HEK293 (cell line): ENCODE measurements around the gene MYH14.

Source experiments
- CTCF ChIA-PET: fragments of 350-600 bp; formaldehyde crosslinking; extraction: SDS; loops from one replicate; lab custom pipeline; 2021; ENCODE audit warnings: antibody characterized with exemption; lab: Yijun Ruan, JAX
- POLR2A ChIA-PET: fragments of 300-600 bp; formaldehyde crosslinking; extraction: SDS; loops from one replicate; lab custom pipeline; 2020; ENCODE audit warnings: antibody characterized with exemption, inconsistent platforms; lab: Yijun Ruan, JAX
- H3K27ac ChIP-seq: fragments of 200-500 bp; sonication (Bioruptor generic); 2 replicates; pipeline ENCODE4 v1.5.1; 2014; ENCODE audit warnings: low read depth, low read length, control low read depth, inconsistent platforms; ENCODE audit errors: extremely low read depth
- H3K36me3 ChIP-seq, 2 experiments: fragments of 200-500 bp in 1 of 2; sonication (Bioruptor generic) in 1 of 2; 1 replicate in 1 of 2; 2 replicates in 1 of 2; pipeline ENCODE4 v1.5.1; 2014 to 2017; ENCODE audit warnings: inconsistent platforms in 2 of 2, low read length in 2 of 2; ENCODE audit not compliant: control insufficient read depth in 2 of 2, insufficient read depth in 1 of 2
- H3K4me1 ChIP-seq: fragments of 200-500 bp; sonication (Bioruptor generic); 2 replicates; pipeline ENCODE4 v1.5.1; 2014; ENCODE audit warnings: mild to moderate bottlenecking, low read length, inconsistent platforms; ENCODE audit not compliant: control insufficient read depth, insufficient read depth
- H3K4me3 ChIP-seq: 2 replicates; pipeline ENCODE4 v1.5.1; 2011; ENCODE audit warnings: low read depth, mild to moderate bottlenecking, control low read depth, low read length, moderate library complexity
- H3K9me3 ChIP-seq: fragments of 200-500 bp; sonication (Bioruptor generic); 2 replicates; pipeline ENCODE4 v1.5.1; 2014; ENCODE audit warnings: low read depth, low read length, inconsistent platforms; ENCODE audit not compliant: control insufficient read depth, insufficient read depth
- FEZF1 ChIP-seq: fragments of 450-650 bp; formaldehyde crosslinking; IDR thresholded peaks from 2 replicates; pipeline ENCODE4 v1.5.1; 2016; ENCODE audit warnings: missing biosample characterization, missing genetic modification characterization
- ZNF248 ChIP-seq: fragments of 450-650 bp; formaldehyde crosslinking; IDR thresholded peaks from 2 replicates; pipeline ENCODE4 v1.5.1; 2017; ENCODE audit warnings: missing biosample characterization, missing genetic modification characterization
- ZNF266 ChIP-seq: fragments of 450-650 bp; formaldehyde crosslinking; IDR thresholded peaks from 2 replicates; pipeline ENCODE4 v1.5.1; 2016; ENCODE audit warnings: missing biosample characterization, missing genetic modification characterization, low read depth
- ZNF302 ChIP-seq: fragments of 450-650 bp; formaldehyde crosslinking; IDR thresholded peaks from 2 replicates; pipeline ENCODE4 v1.5.1; 2016; ENCODE audit warnings: missing biosample characterization, missing genetic modification characterization, low read depth
- ZNF37A ChIP-seq: fragments of 450-650 bp; IDR thresholded peaks from 2 replicates; pipeline ENCODE4 v1.5.1; 2018; ENCODE audit warnings: missing biosample characterization, missing genetic modification characterization
- ZNF529 ChIP-seq: fragments of 450-650 bp; formaldehyde crosslinking; IDR thresholded peaks from 2 replicates; pipeline ENCODE4 v1.5.1; 2017; ENCODE audit warnings: missing genetic modification characterization, missing biosample characterization; ENCODE audit not compliant: insufficient replicate concordance
- ZNF555 ChIP-seq: fragments of 450-650 bp; formaldehyde crosslinking; conservative IDR thresholded peaks from 2 replicates; pipeline ENCODE4 v1.5.1; 2017; ENCODE audit warnings: missing biosample characterization, mild to moderate bottlenecking, missing genetic modification characterization, inconsistent platforms
- ZNF561 ChIP-seq: fragments of 450-650 bp; IDR thresholded peaks from 2 replicates; pipeline ENCODE4 v1.5.1; 2018; ENCODE audit warnings: missing biosample characterization, missing genetic modification characterization, borderline replicate concordance
- ZNF596 ChIP-seq: fragments of 450-650 bp; IDR thresholded peaks from 2 replicates; pipeline ENCODE4 v1.5.0; 2018; ENCODE audit warnings: missing biosample characterization, mild to moderate bottlenecking, missing genetic modification characterization, moderate library complexity
- ZNF600 ChIP-seq: fragments of 450-650 bp; formaldehyde crosslinking; IDR thresholded peaks from 2 replicates; pipeline ENCODE4 v1.5.1; 2016; ENCODE audit warnings: missing biosample characterization, missing genetic modification characterization
- ZNF621 ChIP-seq: fragments of 450-650 bp; formaldehyde crosslinking; IDR thresholded peaks from 2 replicates; pipeline ENCODE4 v1.5.1; 2017; ENCODE audit warnings: missing biosample characterization, missing genetic modification characterization
- ZNF623 ChIP-seq: fragments of 450-650 bp; formaldehyde crosslinking; IDR thresholded peaks from 2 replicates; pipeline ENCODE4 v1.5.1; 2016; ENCODE audit warnings: missing biosample characterization, missing genetic modification characterization
- ZNF660 ChIP-seq: fragments of 450-650 bp; IDR thresholded peaks from 2 replicates; pipeline ENCODE4 v1.5.1; 2018; ENCODE audit warnings: missing biosample characterization, mild to moderate bottlenecking, missing genetic modification characterization
- ZNF777 ChIP-seq: fragments of 450-650 bp; formaldehyde crosslinking; IDR thresholded peaks from 2 replicates; pipeline ENCODE4 v1.5.1; 2017; ENCODE audit warnings: missing biosample characterization, missing genetic modification characterization, borderline replicate concordance
- ZNF791 ChIP-seq: fragments of 450-650 bp; formaldehyde crosslinking; IDR thresholded peaks from 2 replicates; pipeline ENCODE4 v1.5.1; 2016; ENCODE audit warnings: missing biosample characterization, missing genetic modification characterization
- TF ChIP-seq, protein P1 (sequence below): fragments of 450-650 bp; formaldehyde crosslinking; IDR thresholded peaks from 2 replicates; pipeline ENCODE4; 2016; ENCODE audit warnings: missing biosample characterization, missing genetic modification characterization
- TF ChIP-seq, protein P2 (sequence below): fragments of 450-650 bp; formaldehyde crosslinking; IDR thresholded peaks from 2 replicates; pipeline ENCODE4 v1.5.1; 2016; ENCODE audit warnings: missing biosample characterization, missing genetic modification characterization
- TF ChIP-seq, protein P3 (sequence below): fragments of 450-650 bp; formaldehyde crosslinking; IDR thresholded peaks from 2 replicates; pipeline ENCODE4 v1.5.1; 2017; ENCODE audit warnings: missing biosample characterization, missing genetic modification characterization
- TF ChIP-seq, protein P4 (sequence below): fragments of 450-650 bp; formaldehyde crosslinking; IDR thresholded peaks from 2 replicates; pipeline ENCODE4 v1.5.1; 2016; ENCODE audit warnings: missing biosample characterization, missing genetic modification characterization

MYH14 gene

DNA sequence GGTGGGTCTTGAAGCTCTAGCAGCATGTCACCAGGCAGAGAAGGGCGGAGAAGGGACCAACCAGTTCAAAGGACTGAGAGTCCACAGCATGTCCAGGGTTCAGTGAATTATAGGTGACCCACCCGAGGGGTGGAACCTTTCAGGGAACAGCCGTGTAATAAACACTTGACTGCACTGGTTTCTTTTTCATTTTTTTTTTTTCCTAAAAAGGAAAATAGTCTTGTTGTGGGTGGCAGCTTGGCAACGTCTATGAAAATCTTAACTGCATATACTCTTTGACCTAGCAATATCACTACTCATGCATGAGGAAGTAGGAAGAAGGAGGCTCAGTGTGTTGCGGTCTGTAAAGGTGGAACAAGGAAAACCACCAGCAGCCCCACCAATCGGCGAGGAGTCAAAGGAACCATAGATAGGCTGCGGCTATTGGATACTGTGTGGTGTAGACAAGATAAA lies 13.0 kb upstream of the MYH14 start:
- Histone ChIP-seq H3K9me3 (no peaks in the 10 kb centered on the region), H3K27ac (no peak overlapping the region), H3K36me3 (no peaks in the 10 kb centered on the region), H3K4me1 (peaks cover 4% of the 10 kb centered on the region; the same call in 1 of the 2 replicates), H3K4me3 (no peak overlapping the region)
- ChIA-PET POLR2A (interaction anchor here (0.6 kb wide), 1 partner anchor 121 kb away, joined by 3 read pairs; no protein-coding TSS in a partner anchor), CTCF (interaction anchor here (0.5 to 1.2 kb wide), 4 partner anchors 9 to 153 kb away, joined by 3 to 4 read pairs (median 3); no protein-coding TSS in a partner anchor)
- no peak for TF ChIP-seq ZNF621 (tag by site-specific recombination)
- TF ChIP-seq ZNF596 (tag by site-specific recombination), result no peak
- no peak for TF ChIP-seq ZNF37A
- TF ChIP-seq ZNF660 (tag by site-specific recombination), result no peak
- TF ChIP-seq ZNF777 (tag by site-specific recombination), result no peak
- no peak for TF ChIP-seq ZNF561
- TF ChIP-seq, protein P1, sequence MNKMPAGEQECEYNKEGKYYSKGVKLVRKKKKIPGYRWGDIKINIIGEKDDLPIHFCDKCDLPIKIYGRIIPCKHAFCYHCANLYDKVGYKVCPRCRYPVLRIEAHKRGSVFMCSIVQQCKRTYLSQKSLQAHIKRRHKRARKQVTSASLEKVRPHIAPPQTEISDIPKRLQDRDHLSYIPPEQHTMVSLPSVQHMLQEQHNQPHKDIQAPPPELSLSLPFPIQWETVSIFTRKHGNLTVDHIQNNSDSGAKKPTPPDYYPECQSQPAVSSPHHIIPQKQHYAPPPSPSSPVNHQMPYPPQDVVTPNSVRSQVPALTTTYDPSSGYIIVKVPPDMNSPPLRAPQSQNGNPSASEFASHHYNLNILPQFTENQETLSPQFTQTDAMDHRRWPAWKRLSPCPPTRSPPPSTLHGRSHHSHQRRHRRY, result no peak
- no peak for TF ChIP-seq ZNF529
- TF ChIP-seq, protein P2, sequence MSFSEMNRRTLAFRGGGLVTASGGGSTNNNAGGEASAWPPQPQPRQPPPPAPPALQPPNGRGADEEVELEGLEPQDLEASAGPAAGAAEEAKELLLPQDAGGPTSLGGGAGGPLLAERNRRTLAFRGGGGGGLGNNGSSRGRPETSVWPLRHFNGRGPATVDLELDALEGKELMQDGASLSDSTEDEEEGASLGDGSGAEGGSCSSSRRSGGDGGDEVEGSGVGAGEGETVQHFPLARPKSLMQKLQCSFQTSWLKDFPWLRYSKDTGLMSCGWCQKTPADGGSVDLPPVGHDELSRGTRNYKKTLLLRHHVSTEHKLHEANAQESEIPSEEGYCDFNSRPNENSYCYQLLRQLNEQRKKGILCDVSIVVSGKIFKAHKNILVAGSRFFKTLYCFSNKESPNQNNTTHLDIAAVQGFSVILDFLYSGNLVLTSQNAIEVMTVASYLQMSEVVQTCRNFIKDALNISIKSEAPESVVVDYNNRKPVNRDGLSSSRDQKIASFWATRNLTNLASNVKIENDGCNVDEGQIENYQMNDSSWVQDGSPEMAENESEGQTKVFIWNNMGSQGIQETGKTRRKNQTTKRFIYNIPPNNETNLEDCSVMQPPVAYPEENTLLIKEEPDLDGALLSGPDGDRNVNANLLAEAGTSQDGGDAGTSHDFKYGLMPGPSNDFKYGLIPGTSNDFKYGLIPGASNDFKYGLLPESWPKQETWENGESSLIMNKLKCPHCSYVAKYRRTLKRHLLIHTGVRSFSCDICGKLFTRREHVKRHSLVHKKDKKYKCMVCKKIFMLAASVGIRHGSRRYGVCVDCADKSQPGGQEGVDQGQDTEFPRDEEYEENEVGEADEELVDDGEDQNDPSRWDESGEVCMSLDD (tag by site-specific recombination), result no peak
- TF ChIP-seq ZNF266, result no peak
- TF ChIP-seq, protein P3, sequence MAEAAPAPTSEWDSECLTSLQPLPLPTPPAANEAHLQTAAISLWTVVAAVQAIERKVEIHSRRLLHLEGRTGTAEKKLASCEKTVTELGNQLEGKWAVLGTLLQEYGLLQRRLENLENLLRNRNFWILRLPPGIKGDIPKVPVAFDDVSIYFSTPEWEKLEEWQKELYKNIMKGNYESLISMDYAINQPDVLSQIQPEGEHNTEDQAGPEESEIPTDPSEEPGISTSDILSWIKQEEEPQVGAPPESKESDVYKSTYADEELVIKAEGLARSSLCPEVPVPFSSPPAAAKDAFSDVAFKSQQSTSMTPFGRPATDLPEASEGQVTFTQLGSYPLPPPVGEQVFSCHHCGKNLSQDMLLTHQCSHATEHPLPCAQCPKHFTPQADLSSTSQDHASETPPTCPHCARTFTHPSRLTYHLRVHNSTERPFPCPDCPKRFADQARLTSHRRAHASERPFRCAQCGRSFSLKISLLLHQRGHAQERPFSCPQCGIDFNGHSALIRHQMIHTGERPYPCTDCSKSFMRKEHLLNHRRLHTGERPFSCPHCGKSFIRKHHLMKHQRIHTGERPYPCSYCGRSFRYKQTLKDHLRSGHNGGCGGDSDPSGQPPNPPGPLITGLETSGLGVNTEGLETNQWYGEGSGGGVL, result no peak
- TF ChIP-seq ZNF555 (tag by site-specific recombination), result no peak
- no peak for TF ChIP-seq ZNF248 (tag by site-specific recombination)
- TF ChIP-seq ZNF600 (tag by site-specific recombination), result no peak
- TF ChIP-seq ZNF623 (tag by site-specific recombination), result no peak

DNA sequence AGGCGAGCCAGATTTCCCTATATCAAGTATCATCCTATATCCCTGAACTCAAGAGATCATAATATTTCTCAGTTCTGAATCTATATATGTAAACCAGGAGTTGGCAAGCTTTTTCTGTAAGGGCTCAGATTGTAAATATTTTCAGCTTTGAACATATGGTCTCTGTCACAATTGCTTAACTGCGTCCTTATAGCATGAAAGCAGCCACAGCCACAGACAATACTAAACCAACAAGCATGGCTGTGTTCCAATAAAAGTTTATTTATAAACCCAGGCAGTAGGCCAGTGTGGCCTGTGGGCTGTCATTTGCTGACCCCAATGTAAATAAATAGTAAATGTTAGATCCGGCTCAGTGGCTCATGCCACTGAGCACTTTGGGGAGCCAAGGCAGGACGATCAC lies 12.2 kb upstream of the MYH14 start:
- Histone ChIP-seq H3K36me3 (no peaks in the 10 kb centered on the region), H3K9me3 (no peaks in the 10 kb centered on the region), H3K4me3 (no peak overlapping the region), H3K27ac (no peak overlapping the region), H3K4me1 (peaks cover 4% of the 10 kb centered on the region; the same call in 1 of the 2 replicates)
- ChIA-PET CTCF (interaction anchor here (0.5 to 1.7 kb wide), 3 partner anchors 10 to 148 kb away, joined by 3 to 8 read pairs (median 3); no protein-coding TSS in a partner anchor), POLR2A (interaction anchor here (0.6 kb wide), 1 partner anchor 121 kb away, joined by 3 read pairs; no protein-coding TSS in a partner anchor)
- 0 out of 2 replicates have a peak, but pooled peaks have one; percentile 21 for TF ChIP-seq ZNF660 (tag by site-specific recombination)
- no peak for TF ChIP-seq ZNF302
- no peak for TF ChIP-seq ZNF791 (tag by site-specific recombination)
- TF ChIP-seq FEZF1 (tag by site-specific recombination), result no peak
- TF ChIP-seq, protein P4, sequence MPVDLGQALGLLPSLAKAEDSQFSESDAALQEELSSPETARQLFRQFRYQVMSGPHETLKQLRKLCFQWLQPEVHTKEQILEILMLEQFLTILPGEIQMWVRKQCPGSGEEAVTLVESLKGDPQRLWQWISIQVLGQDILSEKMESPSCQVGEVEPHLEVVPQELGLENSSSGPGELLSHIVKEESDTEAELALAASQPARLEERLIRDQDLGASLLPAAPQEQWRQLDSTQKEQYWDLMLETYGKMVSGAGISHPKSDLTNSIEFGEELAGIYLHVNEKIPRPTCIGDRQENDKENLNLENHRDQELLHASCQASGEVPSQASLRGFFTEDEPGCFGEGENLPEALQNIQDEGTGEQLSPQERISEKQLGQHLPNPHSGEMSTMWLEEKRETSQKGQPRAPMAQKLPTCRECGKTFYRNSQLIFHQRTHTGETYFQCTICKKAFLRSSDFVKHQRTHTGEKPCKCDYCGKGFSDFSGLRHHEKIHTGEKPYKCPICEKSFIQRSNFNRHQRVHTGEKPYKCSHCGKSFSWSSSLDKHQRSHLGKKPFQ, result no peak
